ENCODE results near the gene FMO2.

Gene FMO2

GRCh38 chr1:171185091-171185490, at the start of gene FMO2:
Gene FMO2 (plus strand): TSS chr1:171185300. CDS start chr1:171185714, 414 bp downstream.
- TF ChIP-seq CTCF (IDR thresholded peaks at IDR 0.05; ENCODE audit: low read depth, low read length), result no peak

GRCh38 chr1:171137580-171137979, 47.5 kb upstream of the FMO2 start:
- DNase-seq (ENCODE audit: extremely low read depth, low read depth), result no peak
- no peak for TF ChIP-seq CTCF (IDR thresholded peaks at IDR 0.05; ENCODE audit: low read depth, low read length)

More at GRCh38 chr1:171185091-171185490, at the start of gene FMO2:
- no peak for DNase-seq (ENCODE audit: extremely low read depth, low read depth)

GRCh38 chr1:171138980-171139379, 46.1 kb upstream of the FMO2 start:
- DNase-seq (ENCODE audit: extremely low read depth, low read depth), result no peak
- TF ChIP-seq CTCF (IDR thresholded peaks at IDR 0.05; ENCODE audit: low read depth, low read length), result no peak

- no peak for DNase-seq (ENCODE audit: extremely low read depth, low read depth)
- TF ChIP-seq CTCF (IDR thresholded peaks at IDR 0.05; ENCODE audit: low read depth, low read length), result no peak
These were observed 45.2 kb upstream of the FMO2 start for GRCh38 chr1:171139890-171140289.

- no peak for TF ChIP-seq CTCF (IDR thresholded peaks at IDR 0.05; ENCODE audit: low read depth, low read length)
- DNase-seq (ENCODE audit: extremely low read depth, low read depth), result no peak
These were observed 44.7 kb upstream of the FMO2 start for GRCh38 chr1:171140401-171140800.

GRCh38 chr1:171140956-171141687, 44.0 kb upstream of the FMO2 start:
- no peak for TF ChIP-seq CTCF (IDR thresholded peaks at IDR 0.05; ENCODE audit: low read depth, low read length)

GRCh38 chr1:171141688-171142415, 43.2 kb upstream of the FMO2 start:
- peak; percentile 58 for TF ChIP-seq CTCF (IDR thresholded peaks at IDR 0.05; ENCODE audit: low read depth, low read length)
- DNase-seq (ENCODE audit: extremely low read depth, low read depth), result peak; percentile 98

More at GRCh38 chr1:171140956-171141687, 44.0 kb upstream of the FMO2 start:
- no peak for DNase-seq (ENCODE audit: extremely low read depth, low read depth)

Data from AG09319 (cell line).